Liver (tissue), 9 donors: ENCODE results near the gene LIMCH1. TPM values are rescaled to one million over a fixed set of nuclear protein-coding genes. Genes with fewer than 3 reads are reported as not detected.

Source experiments
- DNase-seq: peaks from one replicate; pipeline ENCODE4 v3.0.0-alpha.2; 2017; ENCODE audit warnings: low spot score
- H3K27ac ChIP-seq, 2 donors: one replicate each; pipeline ENCODE4 v1.7.0; 2013; ENCODE audit warnings: inconsistent platforms in 2 of 2, low read length in 2 of 2, control low read depth in 1 of 2, low read depth in 1 of 2, mild to moderate bottlenecking in 1 of 2
- H3K27me3 ChIP-seq, 4 donors: one replicate each; pipeline versions ENCODE4 v1.6.1 to v1.7.0; 2013; ENCODE audit warnings: low read length in 3 of 4, inconsistent platforms in 1 of 4, mild to moderate bottlenecking in 1 of 4, moderate library complexity in 1 of 4; ENCODE audit not compliant: control insufficient read depth in 4 of 4, insufficient read depth in 4 of 4
- H3K36me3 ChIP-seq, 4 donors: one replicate each; pipeline versions ENCODE4 v1.6.1 to v1.7.0; 2013; ENCODE audit warnings: low read length in 3 of 4, mild to moderate bottlenecking in 3 of 4, low read depth in 1 of 4, moderate library complexity in 1 of 4; ENCODE audit not compliant: control insufficient read depth in 4 of 4, insufficient read depth in 3 of 4
- H3K4me1 ChIP-seq, 4 donors: one replicate each; pipeline versions ENCODE4 v1.6.1 to v1.7.0; 2013; ENCODE audit warnings: low read length in 3 of 4, mild to moderate bottlenecking in 3 of 4, moderate library complexity in 1 of 4; ENCODE audit not compliant: control insufficient read depth in 4 of 4, insufficient read depth in 4 of 4
- H3K4me3 ChIP-seq, 3 donors: one replicate each; pipeline versions ENCODE4 v1.6.1 to v1.7.0; 2013; ENCODE audit warnings: low read length in 3 of 3, control low read depth in 1 of 3, low read depth in 1 of 3, mild to moderate bottlenecking in 1 of 3
- H3K9ac ChIP-seq, 2 donors: one replicate each; pipeline ENCODE4 v1.7.0; 2013; ENCODE audit warnings: low read length in 2 of 2, mild to moderate bottlenecking in 2 of 2, moderate library complexity in 2 of 2, control low read depth in 1 of 2, low read depth in 1 of 2
- H3K9me3 ChIP-seq, 4 donors: one replicate each; pipeline versions ENCODE4 v1.6.1 to v1.7.0; 2013; ENCODE audit warnings: low read length in 3 of 4; ENCODE audit not compliant: control insufficient read depth in 4 of 4
- FOXA1 ChIP-seq: IDR thresholded peaks from 2 replicates; pipeline ENCODE4 v1.6.1; 2016; ENCODE audit warnings: antibody characterized with exemption
- FOXA2 ChIP-seq: IDR thresholded peaks from 2 replicates; pipeline ENCODE4 v1.6.1; 2016; ENCODE audit warnings: antibody characterized with exemption
- GABPA ChIP-seq, 2 donors: IDR thresholded peaks in 1 of 2; conservative IDR thresholded peaks in 1 of 2; 2 replicates each; pipeline ENCODE4 v1.6.1; 2016; ENCODE audit warnings: antibody characterized with exemption in 2 of 2, mild to moderate bottlenecking in 1 of 2, moderate library complexity in 1 of 2
- HNF4A ChIP-seq, 2 donors: conservative IDR thresholded peaks; 2 replicates each; pipeline ENCODE4 v1.6.1; 2016; ENCODE audit warnings: antibody characterized with exemption in 2 of 2, mild to moderate bottlenecking in 2 of 2
- JUND ChIP-seq, 2 donors: IDR thresholded peaks; 2 replicates each; pipeline ENCODE4 v1.6.1; 2016; ENCODE audit warnings: antibody characterized with exemption in 2 of 2
- MAX ChIP-seq: IDR thresholded peaks from 2 replicates; pipeline ENCODE4 v1.6.1; 2016; ENCODE audit warnings: antibody characterized with exemption
- NR2F2 ChIP-seq: IDR thresholded peaks from 2 replicates; pipeline ENCODE4 v1.6.1; 2016; ENCODE audit warnings: antibody characterized with exemption
- RAD21 ChIP-seq, 2 donors: IDR thresholded peaks; 2 replicates each; pipeline ENCODE4 v1.6.1; 2016; ENCODE audit warnings: antibody characterized with exemption in 2 of 2, mild to moderate bottlenecking in 2 of 2
- RXRA ChIP-seq, 2 donors: IDR thresholded peaks; 2 replicates each; pipeline ENCODE4 v1.6.1; 2017 to 2018; ENCODE audit warnings: antibody characterized with exemption in 2 of 2, mild to moderate bottlenecking in 1 of 2
- SP1 ChIP-seq: IDR thresholded peaks from 2 replicates; pipeline ENCODE4 v1.6.1; 2018; ENCODE audit warnings: antibody characterized with exemption, mild to moderate bottlenecking
- TAF1 ChIP-seq: conservative IDR thresholded peaks from 2 replicates; pipeline ENCODE4 v1.6.1; 2016; ENCODE audit warnings: antibody characterized with exemption, mild to moderate bottlenecking
- YY1 ChIP-seq: IDR thresholded peaks from 2 replicates; pipeline ENCODE4 v1.6.1; 2016; ENCODE audit warnings: antibody characterized with exemption, mild to moderate bottlenecking
- ZBTB33 ChIP-seq: IDR thresholded peaks from 2 replicates; pipeline ENCODE4 v1.6.1; 2016; ENCODE audit warnings: antibody characterized with exemption
- WGBS: extraction: QIAGEN DNeasy Blood & Tissue Kit; methylation state at CpG from one replicate; pipeline ENCODE4 v1.1.7; 2013; 5-methylcytosine and 5-hydroxymethylcytosine counted together
- polyA plus RNA-seq, 2 donors: library from polyadenylated mRNA; stranded (reverse) in 1 of 2; unstranded in 1 of 2; fragments of 200-250 nt in 1 of 2; fragments of >200 nt in 1 of 2; fragmentation: Nextera tagmentation in 1 of 2; extraction: Ambion mirVana in 1 of 2; gene quantifications; one replicate each; pipeline versions ENCODE4 v1.2.1 to v1.2.3, GENCODE V29; 2013 to 2015
- total RNA-seq, 2 donors: library from RNA; depleted of rRNA; stranded (reverse); fragments of >200 nt; gene quantifications; one replicate each; pipeline ENCODE4 v1.2.3, GENCODE V29; 2014
- TF ChIP-seq, protein P1 (sequence below): IDR thresholded peaks from 2 replicates; pipeline ENCODE4 v1.6.1; 2016; ENCODE audit warnings: antibody characterized with exemption, mild to moderate bottlenecking
- TF ChIP-seq, protein P2 (sequence below): fragments of 150-350 bp; IDR thresholded peaks from 2 replicates; pipeline ENCODE4 v1.5.1; 2017; ENCODE audit warnings: improper control_type of control experiment, low read depth, low read length; ENCODE audit not compliant: missing input control
- TF ChIP-seq, protein P3 (sequence below): IDR thresholded peaks from 2 replicates; pipeline ENCODE4 v1.6.1; 2016; ENCODE audit warnings: antibody characterized with exemption
- donor health status: healthy.
- donor health status: healthy.
- donor health status: healthy.
- donor health status: healthy.
- donor health status: healthy.

The LIMCH1 gene
- total and polyA plus RNA-seq, 4 donors = 2.0 to 30.6 (median 8.1) TPM

DNA sequence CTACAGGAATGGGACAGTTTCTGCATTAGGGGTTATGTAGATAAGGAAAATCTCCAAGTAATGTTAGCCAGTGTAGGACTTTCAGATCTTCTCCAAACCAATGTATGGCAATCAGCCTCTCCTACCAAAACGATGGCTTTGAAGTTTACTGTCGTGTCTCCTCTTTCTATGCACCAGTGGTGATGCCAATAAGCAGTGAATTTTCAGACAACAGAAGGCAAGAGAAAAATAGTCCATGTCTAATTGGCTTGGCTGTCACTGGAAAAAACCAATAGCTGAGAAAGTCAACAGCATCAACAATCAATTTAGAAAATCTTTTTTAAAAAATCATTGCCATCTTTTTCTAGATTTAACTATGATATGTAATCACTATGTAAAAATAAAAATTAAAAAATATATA is 35.0 kb downstream of the LIMCH1 start:
- H3K27ac ChIP-seq = no peak overlapping the region
- H3K9me3 ChIP-seq = no peaks in the 10 kb centered on the region
- H3K36me3 ChIP-seq = no peaks in the 10 kb centered on the region
- H3K27me3 ChIP-seq = no peaks in the 10 kb centered on the region
- TF ChIP-seq RXRA (IDR thresholded peaks at IDR 0.05) (no peak), RAD21 (IDR thresholded peaks at IDR 0.05) (no peak), TAF1 (no peak), SP1 (no peak), FOXA1 (no peak), FOXA2 (no peak), JUND (IDR thresholded peaks at IDR 0.05) (no peak), GABPA (IDR thresholded peaks at IDR 0.05 in 1 of 2, conservative IDR thresholded peaks at IDR 0.05 in 1 of 2) (no peak), ZBTB33 (no peak), HNF4A (conservative IDR thresholded peaks at IDR 0.05) (no peak), MAX (no peak)
- TF ChIP-seq, protein P1, sequence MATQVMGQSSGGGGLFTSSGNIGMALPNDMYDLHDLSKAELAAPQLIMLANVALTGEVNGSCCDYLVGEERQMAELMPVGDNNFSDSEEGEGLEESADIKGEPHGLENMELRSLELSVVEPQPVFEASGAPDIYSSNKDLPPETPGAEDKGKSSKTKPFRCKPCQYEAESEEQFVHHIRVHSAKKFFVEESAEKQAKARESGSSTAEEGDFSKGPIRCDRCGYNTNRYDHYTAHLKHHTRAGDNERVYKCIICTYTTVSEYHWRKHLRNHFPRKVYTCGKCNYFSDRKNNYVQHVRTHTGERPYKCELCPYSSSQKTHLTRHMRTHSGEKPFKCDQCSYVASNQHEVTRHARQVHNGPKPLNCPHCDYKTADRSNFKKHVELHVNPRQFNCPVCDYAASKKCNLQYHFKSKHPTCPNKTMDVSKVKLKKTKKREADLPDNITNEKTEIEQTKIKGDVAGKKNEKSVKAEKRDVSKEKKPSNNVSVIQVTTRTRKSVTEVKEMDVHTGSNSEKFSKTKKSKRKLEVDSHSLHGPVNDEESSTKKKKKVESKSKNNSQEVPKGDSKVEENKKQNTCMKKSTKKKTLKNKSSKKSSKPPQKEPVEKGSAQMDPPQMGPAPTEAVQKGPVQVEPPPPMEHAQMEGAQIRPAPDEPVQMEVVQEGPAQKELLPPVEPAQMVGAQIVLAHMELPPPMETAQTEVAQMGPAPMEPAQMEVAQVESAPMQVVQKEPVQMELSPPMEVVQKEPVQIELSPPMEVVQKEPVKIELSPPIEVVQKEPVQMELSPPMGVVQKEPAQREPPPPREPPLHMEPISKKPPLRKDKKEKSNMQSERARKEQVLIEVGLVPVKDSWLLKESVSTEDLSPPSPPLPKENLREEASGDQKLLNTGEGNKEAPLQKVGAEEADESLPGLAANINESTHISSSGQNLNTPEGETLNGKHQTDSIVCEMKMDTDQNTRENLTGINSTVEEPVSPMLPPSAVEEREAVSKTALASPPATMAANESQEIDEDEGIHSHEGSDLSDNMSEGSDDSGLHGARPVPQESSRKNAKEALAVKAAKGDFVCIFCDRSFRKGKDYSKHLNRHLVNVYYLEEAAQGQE = no peak
- TF ChIP-seq, protein P2, sequence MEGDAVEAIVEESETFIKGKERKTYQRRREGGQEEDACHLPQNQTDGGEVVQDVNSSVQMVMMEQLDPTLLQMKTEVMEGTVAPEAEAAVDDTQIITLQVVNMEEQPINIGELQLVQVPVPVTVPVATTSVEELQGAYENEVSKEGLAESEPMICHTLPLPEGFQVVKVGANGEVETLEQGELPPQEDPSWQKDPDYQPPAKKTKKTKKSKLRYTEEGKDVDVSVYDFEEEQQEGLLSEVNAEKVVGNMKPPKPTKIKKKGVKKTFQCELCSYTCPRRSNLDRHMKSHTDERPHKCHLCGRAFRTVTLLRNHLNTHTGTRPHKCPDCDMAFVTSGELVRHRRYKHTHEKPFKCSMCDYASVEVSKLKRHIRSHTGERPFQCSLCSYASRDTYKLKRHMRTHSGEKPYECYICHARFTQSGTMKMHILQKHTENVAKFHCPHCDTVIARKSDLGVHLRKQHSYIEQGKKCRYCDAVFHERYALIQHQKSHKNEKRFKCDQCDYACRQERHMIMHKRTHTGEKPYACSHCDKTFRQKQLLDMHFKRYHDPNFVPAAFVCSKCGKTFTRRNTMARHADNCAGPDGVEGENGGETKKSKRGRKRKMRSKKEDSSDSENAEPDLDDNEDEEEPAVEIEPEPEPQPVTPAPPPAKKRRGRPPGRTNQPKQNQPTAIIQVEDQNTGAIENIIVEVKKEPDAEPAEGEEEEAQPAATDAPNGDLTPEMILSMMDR = no peak
- TF ChIP-seq, protein P3, sequence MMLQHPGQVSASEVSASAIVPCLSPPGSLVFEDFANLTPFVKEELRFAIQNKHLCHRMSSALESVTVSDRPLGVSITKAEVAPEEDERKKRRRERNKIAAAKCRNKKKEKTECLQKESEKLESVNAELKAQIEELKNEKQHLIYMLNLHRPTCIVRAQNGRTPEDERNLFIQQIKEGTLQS = no peak
- DNase-seq = no peak
- no peak overlapping the region for H3K4me3 ChIP-seq
- no peaks in the 10 kb centered on the region for H3K4me1 ChIP-seq
- WGBS = 71% methylated on average over 2 of the region's 2 CpGs
- no peak overlapping the region for H3K9ac ChIP-seq

DNA sequence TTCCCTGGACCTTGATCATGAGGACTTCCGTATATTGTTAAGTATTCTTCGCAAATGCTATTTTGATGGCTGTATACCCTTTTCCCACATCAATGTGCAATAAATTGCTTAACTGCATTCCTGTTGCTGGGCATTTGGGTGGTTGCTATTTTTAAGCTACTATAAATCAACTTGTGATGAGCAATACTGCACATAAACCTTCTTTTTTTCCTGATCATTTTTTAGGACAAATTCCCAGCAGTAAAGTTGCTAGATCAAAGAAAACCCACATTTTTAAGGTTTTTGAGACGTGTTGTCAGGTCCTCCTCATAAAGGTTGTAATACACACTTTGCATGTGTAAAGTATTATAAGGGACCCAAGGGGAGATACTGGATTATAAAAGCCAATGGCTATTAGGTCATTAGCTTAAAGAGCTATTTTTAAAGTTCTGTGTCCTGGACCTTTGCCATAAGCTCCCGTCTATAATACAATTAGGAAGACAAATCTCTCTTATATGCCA is 35.6 kb downstream of the LIMCH1 start:
- H3K4me1 ChIP-seq = no peaks in the 10 kb centered on the region
- H3K27me3 ChIP-seq = no peaks in the 10 kb centered on the region
- WGBS = 80% methylated on average over 4 of the region's 4 CpGs
- no peak for TF ChIP-seq RAD21 (IDR thresholded peaks at IDR 0.05)
- TF ChIP-seq SP1 = no peak
- no peak for TF ChIP-seq NR2F2
- no peak for TF ChIP-seq YY1
- H3K27ac ChIP-seq = no peak overlapping the region
- H3K9me3 ChIP-seq = no peaks in the 10 kb centered on the region
- H3K4me3 ChIP-seq = no peak overlapping the region
- no peak for DNase-seq
- no peaks in the 10 kb centered on the region for H3K36me3 ChIP-seq
- H3K9ac ChIP-seq = no peak overlapping the region
